T-helper 1 cell treated with Interleukin-12 subunit alpha and Interleukin-12 subunit beta and Interleukin-4 antibody, amounts not matched to agents 30 μg/mL and 1 μg/mL, for 36 hours (primary cell): ENCODE results near the gene MYO9A.
"Not testable (repeated sequence)": the region's sequence is repeated elsewhere in the genome, so short reads cannot be mapped to it uniquely, and the experiment has no call there.

ENCODE experiments used
- H3K27ac Mint-ChIP-seq: one replicate; pipeline ENCODE4 v1.8.0; 2021; ENCODE audit warnings: mild to moderate bottlenecking, mixed read lengths
- H3K27me3 Mint-ChIP-seq: one replicate; pipeline ENCODE4 v1.8.0; 2021; ENCODE audit warnings: low read depth, mixed read lengths
- H3K36me3 Mint-ChIP-seq: one replicate; pipeline ENCODE4 v1.8.0; 2021; ENCODE audit warnings: low read depth, mixed read lengths
- H3K4me1 Mint-ChIP-seq: one replicate; pipeline ENCODE4 v1.8.0; 2021; ENCODE audit warnings: low read depth, mixed read lengths
- H3K4me3 Mint-ChIP-seq: one replicate; pipeline ENCODE4 v1.8.0; 2021; ENCODE audit warnings: mild to moderate bottlenecking, moderate library complexity, mixed read lengths
- H3K9me3 Mint-ChIP-seq: one replicate; pipeline ENCODE4 v1.8.0; 2021; ENCODE audit warnings: mixed read lengths

Gene MYO9A

GRCh38 chr15:72086920-72087648, 30.9 kb downstream of the MYO9A start:
- Mint-ChIP-seq H3K36me3 (peaks cover 4% of the 10 kb centered on the region), H3K4me1 (no peaks in the 10 kb centered on the region), H3K27me3 (no peaks in the 10 kb centered on the region), H3K9me3 (peaks cover 18% of the 10 kb centered on the region), H3K4me3 (no peak overlapping the region), H3K27ac (no peak overlapping the region)

- peaks cover 18% of the 10 kb centered on the region for H3K9me3 Mint-ChIP-seq
- no peaks in the 10 kb centered on the region for H3K4me1 Mint-ChIP-seq
- H3K36me3 Mint-ChIP-seq = peaks cover 4% of the 10 kb centered on the region
- no peak overlapping the region for H3K4me3 Mint-ChIP-seq
- H3K27me3 Mint-ChIP-seq = no peaks in the 10 kb centered on the region
- H3K27ac Mint-ChIP-seq = no peak overlapping the region
Measured at GRCh38 chr15:72086010-72086697, 31.8 kb downstream of the MYO9A start.

DNA sequence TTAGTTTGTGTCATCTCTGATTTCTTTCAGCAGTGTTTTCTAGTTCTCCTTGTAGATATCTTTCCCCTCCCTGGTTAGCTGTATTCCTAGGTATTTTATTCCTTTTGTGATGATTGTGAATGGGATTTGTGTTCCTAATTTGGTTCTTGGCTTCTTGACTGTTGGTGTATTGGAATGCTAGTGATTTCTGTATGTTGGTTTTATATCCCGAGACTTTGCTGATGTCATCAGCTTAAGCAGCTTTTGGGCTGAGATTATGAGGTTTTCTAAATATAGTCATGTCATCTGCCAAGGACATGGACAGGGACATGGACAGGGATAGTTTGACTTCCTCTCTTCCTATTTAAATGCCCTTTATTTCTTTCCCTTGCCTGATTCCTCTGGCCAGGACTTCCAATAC, 35.8 kb downstream of the MYO9A start:
- no peak overlapping the region for H3K27ac Mint-ChIP-seq
- H3K36me3 Mint-ChIP-seq = no peaks in the 10 kb centered on the region
- H3K4me1 Mint-ChIP-seq = no peaks in the 10 kb centered on the region
- H3K4me3 Mint-ChIP-seq = no peak overlapping the region
- peaks cover 14% of the 10 kb centered on the region for H3K9me3 Mint-ChIP-seq
- H3K27me3 Mint-ChIP-seq = no peaks in the 10 kb centered on the region

GRCh38 chr15:72078887-72079286, 39.1 kb downstream of the MYO9A start:
- H3K4me1 Mint-ChIP-seq = no peaks in the 10 kb centered on the region
- H3K9me3 Mint-ChIP-seq = peaks cover 7% of the 10 kb centered on the region
- no peaks in the 10 kb centered on the region for H3K36me3 Mint-ChIP-seq
- no peaks in the 10 kb centered on the region for H3K27me3 Mint-ChIP-seq
- no peak overlapping the region for H3K4me3 Mint-ChIP-seq
- H3K27ac Mint-ChIP-seq = no peak overlapping the region

GRCh38 chr15:72077950-72078349, 40.0 kb downstream of the MYO9A start:
- Mint-ChIP-seq H3K4me3 (no peak overlapping the region), H3K36me3 (no peaks in the 10 kb centered on the region), H3K27me3 (no peaks in the 10 kb centered on the region), H3K9me3 (no peaks in the 10 kb centered on the region), H3K4me1 (no peaks in the 10 kb centered on the region), H3K27ac (no peak overlapping the region)

GRCh38 chr15:72074335-72075060, 43.5 kb downstream of the MYO9A start:
- Mint-ChIP-seq H3K27me3 (no peaks in the 10 kb centered on the region), H3K27ac (no peak overlapping the region), H3K4me3 (no peak overlapping the region), H3K4me1 (no peaks in the 10 kb centered on the region), H3K9me3 (no peaks in the 10 kb centered on the region), H3K36me3 (no peaks in the 10 kb centered on the region)

GRCh38 chr15:72071448-72071825, 46.5 kb downstream of the MYO9A start:
- not testable (repeated sequence) for H3K27ac Mint-ChIP-seq, H3K4me1 Mint-ChIP-seq, H3K9me3 Mint-ChIP-seq, H3K4me3 Mint-ChIP-seq, H3K36me3 Mint-ChIP-seq, H3K27me3 Mint-ChIP-seq

DNA sequence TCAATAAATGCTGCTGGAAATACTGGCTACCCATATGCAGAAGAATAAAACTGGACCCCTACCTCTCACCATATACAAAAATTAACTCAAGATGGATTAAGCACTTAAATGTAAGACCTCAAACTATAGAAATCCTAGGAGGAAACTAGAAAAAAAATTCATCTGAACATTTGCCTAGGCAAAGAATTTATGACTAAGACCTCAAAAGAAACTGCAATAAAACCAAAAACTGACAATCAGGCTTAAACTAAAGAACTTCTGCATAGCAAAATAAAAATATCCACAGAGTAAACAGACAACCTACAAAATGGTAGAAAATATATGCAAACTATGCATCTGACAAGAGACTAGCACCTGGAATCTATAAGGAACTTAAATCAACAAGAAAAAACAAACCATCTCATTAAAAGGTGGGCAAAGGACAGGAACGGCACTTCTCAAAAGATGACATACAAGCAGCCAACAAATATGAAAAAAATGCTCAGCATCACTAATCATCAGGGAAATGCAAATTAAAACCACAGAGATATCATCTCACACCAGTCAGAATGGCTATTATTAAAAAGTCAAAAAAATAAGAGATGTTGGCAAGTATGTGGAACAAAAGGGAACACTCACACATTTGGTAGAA, 47.0 kb downstream of the MYO9A start:
- Mint-ChIP-seq H3K4me1 (no peaks in the 10 kb centered on the region), H3K4me3 (no peak overlapping the region), H3K27me3 (no peaks in the 10 kb centered on the region), H3K27ac (no peak overlapping the region), H3K9me3 (no peaks in the 10 kb centered on the region), H3K36me3 (no peaks in the 10 kb centered on the region)

DNA sequence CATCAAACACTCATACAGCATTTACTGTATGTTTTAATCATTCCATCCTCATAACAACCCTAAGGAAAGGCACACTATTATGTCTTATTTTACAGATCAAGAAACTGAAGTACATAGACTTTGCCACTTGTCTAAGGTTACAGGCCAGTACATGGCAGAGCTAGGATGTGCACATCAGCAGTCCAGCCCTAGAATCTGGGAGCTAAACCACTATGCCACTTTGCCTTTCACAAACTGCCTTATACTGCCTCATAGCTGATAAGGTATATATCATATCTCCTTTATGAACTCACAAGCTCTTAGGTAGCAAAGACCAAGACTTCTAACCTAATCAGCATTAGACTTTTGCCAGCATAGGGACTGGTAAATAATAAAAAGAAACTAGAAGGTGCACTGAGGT, 49.1 kb downstream of the MYO9A start:
- no peak overlapping the region for H3K27ac Mint-ChIP-seq
- no peaks in the 10 kb centered on the region for H3K27me3 Mint-ChIP-seq
- no peak overlapping the region for H3K4me3 Mint-ChIP-seq
- H3K4me1 Mint-ChIP-seq = no peaks in the 10 kb centered on the region
- no peaks in the 10 kb centered on the region for H3K9me3 Mint-ChIP-seq
- H3K36me3 Mint-ChIP-seq = no peaks in the 10 kb centered on the region

DNA sequence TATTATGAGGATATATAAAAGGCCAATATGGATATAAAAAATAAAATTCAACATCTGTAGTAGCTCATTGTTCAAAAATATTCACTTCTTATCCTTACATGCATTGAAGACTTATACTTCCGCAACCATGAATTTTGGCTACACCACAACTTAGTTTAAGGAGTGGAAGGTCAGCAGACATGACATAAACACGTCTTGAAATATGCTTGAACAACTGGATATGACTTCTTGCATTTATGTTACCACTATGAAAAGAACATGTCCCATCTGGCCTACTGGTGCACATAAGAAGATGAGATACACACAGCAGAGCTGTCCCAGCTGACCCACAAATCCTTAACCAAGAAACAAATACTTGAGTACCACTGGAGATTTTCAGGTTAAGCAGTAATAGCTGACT, 52.1 kb downstream of the MYO9A start:
- H3K9me3 Mint-ChIP-seq = peaks cover 3% of the 10 kb centered on the region
- H3K36me3 Mint-ChIP-seq = no peaks in the 10 kb centered on the region
- no peaks in the 10 kb centered on the region for H3K4me1 Mint-ChIP-seq
- no peaks in the 10 kb centered on the region for H3K27me3 Mint-ChIP-seq
- no peak overlapping the region for H3K27ac Mint-ChIP-seq
- H3K4me3 Mint-ChIP-seq = no peak overlapping the region

DNA sequence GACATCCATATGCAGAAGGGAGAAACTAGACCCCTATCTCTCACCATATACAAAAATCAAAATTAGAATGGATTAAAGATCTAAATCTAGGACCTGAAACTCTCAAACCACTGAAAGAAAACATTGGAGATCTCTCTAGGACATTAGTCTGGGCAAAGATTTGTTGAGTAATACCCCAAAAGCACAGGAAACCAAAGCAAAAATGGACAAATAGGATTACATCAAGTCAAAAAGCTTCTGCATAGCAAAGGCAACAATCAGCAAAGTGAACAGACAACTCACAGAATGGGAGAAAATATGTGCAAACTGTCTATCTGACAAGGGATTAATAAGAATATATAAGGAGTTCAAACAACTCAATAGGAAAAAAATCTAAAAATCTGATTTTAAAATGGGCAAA, 54.8 kb downstream of the MYO9A start:
- H3K27me3 Mint-ChIP-seq = no peaks in the 10 kb centered on the region
- H3K4me1 Mint-ChIP-seq = no peaks in the 10 kb centered on the region
- peaks cover 3% of the 10 kb centered on the region for H3K9me3 Mint-ChIP-seq
- H3K27ac Mint-ChIP-seq = no peak overlapping the region
- no peaks in the 10 kb centered on the region for H3K36me3 Mint-ChIP-seq
- H3K4me3 Mint-ChIP-seq = no peak overlapping the region

- Mint-ChIP-seq H3K4me1 (peaks cover 3% of the 10 kb centered on the region), H3K9me3 (peaks cover 3% of the 10 kb centered on the region), H3K27me3 (no peaks in the 10 kb centered on the region), H3K4me3 (no peak overlapping the region), H3K36me3 (no peaks in the 10 kb centered on the region), H3K27ac (no peak overlapping the region)
Measured at GRCh38 chr15:72062319-72062718, 55.6 kb downstream of the MYO9A start.

DNA sequence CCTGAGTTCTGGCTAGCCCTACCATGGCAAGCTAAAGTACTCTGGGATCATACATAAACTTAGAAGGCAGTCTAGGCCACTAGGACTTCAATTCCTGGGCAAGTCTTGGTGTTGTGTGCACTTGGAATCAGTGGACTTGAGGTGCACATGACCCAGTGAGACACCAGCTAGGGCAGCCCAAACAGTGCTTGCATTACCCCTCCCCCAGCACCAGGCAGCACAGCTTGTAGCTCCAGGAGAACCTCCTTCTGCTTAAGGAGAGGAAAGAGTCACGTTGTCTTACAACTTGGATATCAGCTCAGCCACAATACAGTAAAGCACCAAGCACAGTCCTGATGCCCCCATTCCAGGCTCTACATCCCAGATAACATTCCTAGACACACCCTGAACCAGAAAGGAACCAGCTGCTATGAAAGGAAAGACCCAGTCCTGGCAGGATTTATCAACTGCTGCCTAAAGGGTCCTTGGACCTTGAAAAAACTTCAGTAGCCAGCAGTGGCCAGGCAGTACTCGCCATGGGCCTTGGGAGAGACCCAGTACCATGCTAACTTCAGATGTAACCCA, 57.2 kb downstream of the MYO9A start:
- Mint-ChIP-seq H3K27ac (no peak overlapping the region), H3K4me3 (no peak overlapping the region), H3K36me3 (no peaks in the 10 kb centered on the region), H3K9me3 (peaks cover 3% of the 10 kb centered on the region), H3K4me1 (peaks cover 4% of the 10 kb centered on the region), H3K27me3 (no peaks in the 10 kb centered on the region)

DNA sequence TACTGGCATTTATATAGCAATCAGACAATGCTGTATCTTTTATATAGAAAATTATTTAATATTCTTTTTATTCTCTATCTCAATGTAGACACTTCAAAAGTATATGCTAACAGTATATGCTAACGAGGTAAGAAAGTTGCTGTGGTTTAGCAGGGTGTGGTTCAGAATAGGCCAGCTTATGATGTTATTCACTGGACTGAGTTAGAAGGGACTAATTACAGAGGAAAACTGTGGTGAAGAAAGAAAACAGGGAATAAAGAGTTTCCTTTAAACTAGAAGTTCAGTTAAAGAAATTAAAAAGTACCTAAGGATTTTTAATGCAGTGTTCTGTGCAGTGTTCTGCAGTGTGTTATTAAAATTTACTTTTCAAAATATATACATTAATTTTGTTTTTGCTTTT, 59.4 kb downstream of the MYO9A start:
- H3K36me3 Mint-ChIP-seq = no peaks in the 10 kb centered on the region
- H3K4me3 Mint-ChIP-seq = no peak overlapping the region
- peaks cover 3% of the 10 kb centered on the region for H3K9me3 Mint-ChIP-seq
- H3K4me1 Mint-ChIP-seq = peaks cover 4% of the 10 kb centered on the region
- no peak overlapping the region for H3K27ac Mint-ChIP-seq
- no peaks in the 10 kb centered on the region for H3K27me3 Mint-ChIP-seq
